ENCODE measurements around the gene HPCAL1. TPM values are rescaled to one million over a fixed set of nuclear protein-coding genes. Genes with fewer than 3 reads are reported as not detected.

Gene HPCAL1
- total RNA-seq, 1 experiment from 2014 or later: 35.1 TPM

DNA sequence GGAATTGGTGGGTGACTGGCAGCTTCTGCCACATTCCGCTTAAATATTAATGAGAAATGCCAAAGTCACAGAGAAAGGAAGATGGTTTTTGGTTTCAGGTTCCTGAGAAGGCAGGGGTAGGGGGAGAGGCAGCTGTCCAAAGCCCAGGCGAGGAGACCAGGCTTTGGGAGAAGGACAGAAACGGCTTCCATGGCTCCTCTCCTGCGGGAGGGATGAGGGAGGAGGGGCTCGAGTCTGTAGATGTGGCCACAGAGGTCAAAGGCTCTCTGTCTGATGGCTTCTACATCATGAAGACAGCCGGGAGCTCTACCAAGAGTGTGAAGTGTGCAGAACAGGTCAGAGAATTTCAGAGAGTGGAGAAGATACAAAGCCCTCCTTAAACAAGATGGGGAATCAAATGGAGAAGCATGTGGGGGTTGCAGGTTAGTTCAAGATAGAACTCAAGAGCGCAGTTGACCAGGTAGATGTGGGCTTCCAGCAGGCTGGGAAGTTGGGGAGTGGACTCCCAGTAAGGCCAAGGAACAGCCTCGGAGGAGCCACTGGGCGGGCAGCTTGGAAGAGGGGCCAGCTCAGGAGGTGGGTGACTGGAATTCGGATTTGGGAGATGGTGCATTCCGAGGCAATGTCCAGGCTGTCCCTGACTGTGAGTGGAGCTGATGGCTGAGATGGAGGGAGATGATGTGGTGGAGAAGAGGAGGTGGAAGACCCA, 23.8 kb upstream of the HPCAL1 start:
- TF ChIP-seq, protein P1, sequence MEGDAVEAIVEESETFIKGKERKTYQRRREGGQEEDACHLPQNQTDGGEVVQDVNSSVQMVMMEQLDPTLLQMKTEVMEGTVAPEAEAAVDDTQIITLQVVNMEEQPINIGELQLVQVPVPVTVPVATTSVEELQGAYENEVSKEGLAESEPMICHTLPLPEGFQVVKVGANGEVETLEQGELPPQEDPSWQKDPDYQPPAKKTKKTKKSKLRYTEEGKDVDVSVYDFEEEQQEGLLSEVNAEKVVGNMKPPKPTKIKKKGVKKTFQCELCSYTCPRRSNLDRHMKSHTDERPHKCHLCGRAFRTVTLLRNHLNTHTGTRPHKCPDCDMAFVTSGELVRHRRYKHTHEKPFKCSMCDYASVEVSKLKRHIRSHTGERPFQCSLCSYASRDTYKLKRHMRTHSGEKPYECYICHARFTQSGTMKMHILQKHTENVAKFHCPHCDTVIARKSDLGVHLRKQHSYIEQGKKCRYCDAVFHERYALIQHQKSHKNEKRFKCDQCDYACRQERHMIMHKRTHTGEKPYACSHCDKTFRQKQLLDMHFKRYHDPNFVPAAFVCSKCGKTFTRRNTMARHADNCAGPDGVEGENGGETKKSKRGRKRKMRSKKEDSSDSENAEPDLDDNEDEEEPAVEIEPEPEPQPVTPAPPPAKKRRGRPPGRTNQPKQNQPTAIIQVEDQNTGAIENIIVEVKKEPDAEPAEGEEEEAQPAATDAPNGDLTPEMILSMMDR (IDR thresholded peaks at IDR 0.05; ENCODE audit: unreplicated experiment): no peak
- no TSS peak for BruUV-seq (replicated peaks)
- peak overlapping the region; percentile 88 for H3K27ac Mint-ChIP-seq (ENCODE audit: unreplicated experiment)
- H3K27me3 Mint-ChIP-seq (ENCODE audit: unreplicated experiment): peaks cover 8% of the 10 kb centered on the region
- H3K36me3 Mint-ChIP-seq (ENCODE audit: insufficient read depth, unreplicated experiment): peaks cover 16% of the 10 kb centered on the region
- peak overlapping the region; percentile 22 for H3K4me3 Mint-ChIP-seq (ENCODE audit: low read depth, unreplicated experiment)
- CTCF ChIA-PET: interaction anchor here (0.9 kb wide), 1 partner anchor 130 kb away, joined by 3 read pairs; no protein-coding TSS in a partner anchor
- no peak for DNase-seq
- intact Hi-C loops (cut with micrococcal nuclease; ENCODE audit: unreplicated experiment): no loop called here
- peaks cover 57% of the 10 kb centered on the region for H3K4me1 Mint-ChIP-seq (ENCODE audit: low read depth, unreplicated experiment)
- H3K9me3 Mint-ChIP-seq (ENCODE audit: low read depth, unreplicated experiment): peaks cover 3% of the 10 kb centered on the region

DNA sequence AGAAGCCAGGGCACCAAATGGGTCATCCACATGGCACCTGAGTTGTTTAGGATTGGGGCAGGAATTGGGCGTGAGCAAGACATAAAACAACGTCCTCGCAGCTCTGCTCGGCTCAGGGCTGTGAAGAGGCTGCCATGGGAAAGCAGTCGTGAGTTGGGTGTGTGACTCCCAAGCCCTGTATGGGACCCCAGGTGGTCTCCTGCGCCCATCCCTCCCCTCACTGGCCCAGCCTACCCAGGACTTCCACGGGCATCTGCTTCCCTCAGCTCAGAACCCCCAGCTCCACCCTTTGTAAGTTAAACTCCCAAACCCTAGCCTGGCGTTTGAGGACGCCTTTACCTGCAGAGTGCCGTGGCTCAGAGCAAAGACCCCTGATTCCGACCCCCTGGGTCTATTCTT, 23.2 kb upstream of the HPCAL1 start:
- Mint-ChIP-seq H3K4me1 (ENCODE audit: low read depth, unreplicated experiment) (peaks cover 62% of the 10 kb centered on the region), H3K9me3 (ENCODE audit: low read depth, unreplicated experiment) (peaks cover 3% of the 10 kb centered on the region), H3K27ac (ENCODE audit: unreplicated experiment) (no peak overlapping the region), H3K27me3 (ENCODE audit: unreplicated experiment) (peaks cover 8% of the 10 kb centered on the region), H3K4me3 (ENCODE audit: low read depth, unreplicated experiment) (no peak overlapping the region), H3K36me3 (ENCODE audit: insufficient read depth, unreplicated experiment) (peaks cover 16% of the 10 kb centered on the region)
- CTCF ChIA-PET: no interaction called here
- TF ChIP-seq, protein P1 (IDR thresholded peaks at IDR 0.05; ENCODE audit: unreplicated experiment): no peak
- DNase-seq: no peak
- intact Hi-C loops (cut with micrococcal nuclease; ENCODE audit: unreplicated experiment): no loop called here
- BruUV-seq (replicated peaks): no TSS peak

DNA sequence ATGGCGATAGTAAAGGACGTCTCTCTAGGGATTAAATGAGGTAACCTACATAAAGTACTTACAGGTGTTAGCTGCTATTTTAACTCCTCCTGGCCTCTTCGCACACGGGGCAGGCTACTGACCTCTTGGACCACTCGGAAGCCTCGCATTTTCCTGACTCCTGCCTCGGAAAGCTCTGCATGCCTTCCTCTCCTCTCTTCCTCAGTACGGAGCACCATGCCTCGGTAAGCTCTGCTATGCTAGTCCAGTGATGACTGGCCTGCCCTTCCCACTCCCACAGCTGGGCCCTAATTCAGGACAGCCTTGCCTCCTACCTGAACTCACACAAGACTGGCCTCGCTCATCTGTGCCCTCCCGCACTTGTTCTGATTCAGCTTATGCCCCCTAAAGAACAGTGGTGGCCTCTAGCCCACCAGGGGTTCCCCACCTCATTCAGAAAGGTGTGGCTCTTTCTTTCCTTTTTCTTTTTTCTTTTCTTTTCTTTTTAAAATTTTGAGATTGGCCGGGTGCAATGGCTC, 22.7 kb upstream of the HPCAL1 start:
- Mint-ChIP-seq H3K27me3 (ENCODE audit: unreplicated experiment) (peaks cover 8% of the 10 kb centered on the region), H3K4me3 (ENCODE audit: low read depth, unreplicated experiment) (no peak overlapping the region), H3K27ac (ENCODE audit: unreplicated experiment) (no peak overlapping the region), H3K9me3 (ENCODE audit: low read depth, unreplicated experiment) (peaks cover 3% of the 10 kb centered on the region), H3K4me1 (ENCODE audit: low read depth, unreplicated experiment) (peaks cover 68% of the 10 kb centered on the region), H3K36me3 (ENCODE audit: insufficient read depth, unreplicated experiment) (peaks cover 16% of the 10 kb centered on the region)
- no peak for DNase-seq
- CTCF ChIA-PET: no interaction called here
- intact Hi-C loops (cut with micrococcal nuclease; ENCODE audit: unreplicated experiment): no loop called here
- BruUV-seq (replicated peaks): no TSS peak
- TF ChIP-seq, protein P1 (IDR thresholded peaks at IDR 0.05; ENCODE audit: unreplicated experiment): no peak

DNA sequence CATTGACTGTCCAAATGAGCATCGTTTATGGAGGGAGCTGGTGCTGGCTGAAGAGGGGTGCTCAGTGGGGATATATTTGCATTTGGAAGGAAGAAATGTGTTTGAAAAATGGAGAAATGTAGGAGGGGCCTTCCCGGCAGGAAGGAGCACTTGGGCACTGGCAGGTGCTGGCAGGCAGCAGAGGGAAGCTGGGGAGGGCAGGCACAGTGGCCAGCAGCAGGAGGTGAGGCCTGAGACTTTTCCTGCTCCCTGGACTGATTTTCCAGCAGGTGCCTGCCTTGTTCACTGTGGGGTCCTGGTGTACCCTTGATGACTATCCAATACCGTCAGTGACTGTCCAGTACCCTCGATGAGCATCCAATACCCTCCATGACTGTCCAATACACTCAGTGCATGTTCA, 20.8 kb upstream of the HPCAL1 start:
- BruUV-seq (replicated peaks): no TSS peak
- TF ChIP-seq, protein P1 (IDR thresholded peaks at IDR 0.05; ENCODE audit: unreplicated experiment): no peak
- Mint-ChIP-seq H3K9me3 (ENCODE audit: low read depth, unreplicated experiment) (peaks cover 3% of the 10 kb centered on the region), H3K4me1 (ENCODE audit: low read depth, unreplicated experiment) (peaks cover 79% of the 10 kb centered on the region), H3K27me3 (ENCODE audit: unreplicated experiment) (peaks cover 6% of the 10 kb centered on the region), H3K27ac (ENCODE audit: unreplicated experiment) (peak overlapping the region; percentile 80), H3K36me3 (ENCODE audit: insufficient read depth, unreplicated experiment) (peaks cover 16% of the 10 kb centered on the region), H3K4me3 (ENCODE audit: low read depth, unreplicated experiment) (no peak overlapping the region)
- intact Hi-C loops (cut with micrococcal nuclease; ENCODE audit: unreplicated experiment): no loop called here
- DNase-seq: no peak
- CTCF ChIA-PET: interaction anchor here (0.7 kb wide), 1 partner anchor 9 kb away, joined by 3 read pairs; no protein-coding TSS in a partner anchor
